GM19452 (cell line): Measurements from ENCODE around the gene CDYL.

Experiments used
- ATAC-seq: cut with Tn5 transposase; IDR thresholded peaks from one replicate; pipeline ENCODE4 v1.9.1; 2021; ENCODE audit not compliant: unreplicated experiment

Gene CDYL

GRCh38 chr6:4776131-4776492 is at the start of gene CDYL:
CDYL (plus strand) TSS chr6:4776404; CDS start chr6:4776784, 380 bp downstream.
- peak; percentile 59 for ATAC-seq

- ATAC-seq, result no peak
These were observed 49.6 kb upstream of the CDYL start for GRCh38 chr6:4726645-4727044.

- ATAC-seq, result no peak
These were observed 49.0 kb upstream of the CDYL start for GRCh38 chr6:4727217-4727616.

GRCh38 chr6:4727671-4728435 is 48.4 kb upstream of the CDYL start:
- ATAC-seq, result no peak

GRCh38 chr6:4728436-4728769 is 47.8 kb upstream of the CDYL start:
- no peak for ATAC-seq

GRCh38 chr6:4728926-4729325 is 47.3 kb upstream of the CDYL start:
- ATAC-seq, result no peak

GRCh38 chr6:4731996-4732395 is 44.2 kb upstream of the CDYL start:
- ATAC-seq, result no peak

- ATAC-seq, result no peak
These were observed 43.4 kb upstream of the CDYL start for GRCh38 chr6:4732691-4733315.

GRCh38 chr6:4736371-4736873 is 39.8 kb upstream of the CDYL start:
- ATAC-seq, result no peak

- ATAC-seq, result no peak
These were observed 36.2 kb upstream of the CDYL start for GRCh38 chr6:4740032-4740431.

- ATAC-seq, result no peak
These were observed 33.1 kb upstream of the CDYL start for GRCh38 chr6:4743062-4743461.

GRCh38 chr6:4743926-4744325 is 32.3 kb upstream of the CDYL start:
- no peak for ATAC-seq

- no peak for ATAC-seq
These were observed 28.6 kb upstream of the CDYL start for GRCh38 chr6:4747588-4747987.

- ATAC-seq, result no peak
These were observed 24.3 kb upstream of the CDYL start for GRCh38 chr6:4751823-4752464.

- no peak for ATAC-seq
These were observed 20.0 kb upstream of the CDYL start for GRCh38 chr6:4756247-4756646.

- ATAC-seq, result no peak
These were observed 16.2 kb upstream of the CDYL start for GRCh38 chr6:4759997-4760396.

- no peak for ATAC-seq
These were observed 15.4 kb upstream of the CDYL start for GRCh38 chr6:4760773-4761172.

GRCh38 chr6:4762294-4762693 is 13.9 kb upstream of the CDYL start:
- no peak for ATAC-seq

- ATAC-seq, result no peak
These were observed 12.3 kb upstream of the CDYL start for GRCh38 chr6:4763921-4764320.

GRCh38 chr6:4768815-4769214 is 7.4 kb upstream of the CDYL start:
- no peak for ATAC-seq

GRCh38 chr6:4772750-4773149 is 3.5 kb upstream of the CDYL start:
- no peak for ATAC-seq

- ATAC-seq, result no peak
These were observed 3.0 kb upstream of the CDYL start for GRCh38 chr6:4773181-4773580.
